K562 (cell line): ENCODE data around the gene GDF7. TPM values are rescaled to one million over a fixed set of nuclear protein-coding genes. Genes with fewer than 3 reads are reported as not detected.

Experiments used
- ATAC-seq: fragments of 200-7000 bp; cut with Tn5 transposase; 3 replicates; pipeline ENCODE4 v1.9.1; 2020; ENCODE audit warnings: moderate library complexity
- BruUV-seq: library from RNA; stranded (reverse); fragments of 400-500 nt; replicated peaks from 2 replicates; lab custom pipeline; 2021; lab: Mats Ljungman, UMichigan
- CTCF ChIA-PET: fragments of 300-600 bp; formaldehyde crosslinking; extraction: SDS; loops from one replicate; lab custom pipeline; 2021; ENCODE audit warnings: low intra/inter-chr PET ratio; lab: Yijun Ruan, JAX
- POLR2A ChIA-PET: fragments of 300-600, 350-650 bp; sonication (Branson Sonifier 250); formaldehyde crosslinking; extraction: SDS; loops from one replicate; lab custom pipeline; 2021; ENCODE audit warnings: antibody characterized with exemption, inconsistent platforms; lab: Yijun Ruan, JAX
- DNase-seq, 4 experiments: peaks; one replicate each; pipeline versions ENCODE4 v3.0.0 to v3.0.0-alpha.2; 2011 to 2018; ENCODE audit warnings: low spot score in 3 of 4, mixed read lengths in 3 of 4; ENCODE audit errors: extremely low read depth in 1 of 4
- FAIRE-seq: peaks from 2 replicates; lab custom pipeline; 2011; peaks lifted over from hg19 to GRCh38; lab: Jason Lieb, UNC
- H2AFZ ChIP-seq: 2 replicates; pipeline ENCODE4 v1.6.0; 2011; ENCODE audit warnings: low read depth, low read length, control low read depth, inconsistent platforms
- H3K27ac ChIP-seq: fragments of 200-600 bp; 3 replicates; pipeline ENCODE4 v1.8.0; 2011; ENCODE audit warnings: low read depth, mild to moderate bottlenecking, control low read depth, inconsistent platforms, low read length, moderate library complexity, mixed read lengths; ENCODE audit errors: extremely low read depth
- H3K27me3 ChIP-seq, 2 experiments: fragments of 300-600 bp in 1 of 2; 2 replicates in 1 of 2; 3 replicates in 1 of 2; pipeline versions ENCODE4 v1.6.0 to v1.8.0; 2011; ENCODE audit warnings: inconsistent platforms in 2 of 2, low read length in 2 of 2, mild to moderate bottlenecking in 1 of 2, mixed read lengths in 1 of 2, moderate library complexity in 1 of 2; ENCODE audit not compliant: control insufficient read depth in 2 of 2, insufficient read depth in 2 of 2
- H3K36me3 ChIP-seq: fragments of 300-600 bp; 3 replicates; pipeline ENCODE4 v1.8.0; 2011; ENCODE audit warnings: mild to moderate bottlenecking, low read length, inconsistent platforms; ENCODE audit not compliant: control insufficient read depth, insufficient read depth
- H3K4me1 ChIP-seq, 2 experiments: fragments of 200-600 bp in 1 of 2; replicated peaks in 1 of 2; 2 replicates in 1 of 2; 3 replicates in 1 of 2; pipeline versions ENCODE4 v1.5.1 to v1.8.0; 2011; ENCODE audit warnings: inconsistent platforms in 2 of 2, low read length in 2 of 2, mild to moderate bottlenecking in 1 of 2, mixed read lengths in 1 of 2, moderate library complexity in 1 of 2; ENCODE audit not compliant: control insufficient read depth in 2 of 2, insufficient read depth in 2 of 2
- H3K4me2 ChIP-seq: 2 replicates; pipeline ENCODE4 v1.6.1; 2011; ENCODE audit warnings: low read length, control low read depth, inconsistent platforms, mixed read lengths; ENCODE audit not compliant: insufficient read depth
- H3K4me3 ChIP-seq: fragments of 200-600 bp; sonication (generic), shearing (Covaris generic); 2 replicates; pipeline ENCODE4 v1.5.1; 2016; ENCODE audit warnings: control low read depth, inconsistent platforms
- H3K79me2 ChIP-seq: fragments of 200-600 bp; 3 replicates; pipeline ENCODE4 v1.8.0; 2011; ENCODE audit warnings: low read length, inconsistent platforms; ENCODE audit not compliant: control insufficient read depth, insufficient read depth
- H3K9ac ChIP-seq, 2 experiments: 2 replicates each; pipeline versions ENCODE4 v1.6.0 to v1.6.1; 2011; ENCODE audit warnings: low read depth in 2 of 2, low read length in 2 of 2, control low read depth in 1 of 2, inconsistent platforms in 1 of 2, mild to moderate bottlenecking in 1 of 2, mixed read lengths in 1 of 2; ENCODE audit not compliant: insufficient read depth in 1 of 2
- H3K9me1 ChIP-seq: one replicate; pipeline ENCODE4 v1.6.0; 2011; ENCODE audit warnings: inconsistent platforms, mild to moderate bottlenecking, low read length, moderate library complexity; ENCODE audit not compliant: control insufficient read depth, insufficient read depth
- H3K9me3 ChIP-seq: replicated peaks from 2 replicates; pipeline ENCODE4 v1.5.1; 2011; ENCODE audit warnings: low read depth, low read length, inconsistent platforms; ENCODE audit not compliant: control insufficient read depth, insufficient read depth
- H4K20me1 ChIP-seq: replicated peaks from 2 replicates; pipeline ENCODE4 v1.6.1; 2011; ENCODE audit warnings: low read length, inconsistent platforms, mixed read lengths; ENCODE audit not compliant: control insufficient read depth, insufficient read depth
- BCOR ChIP-seq: fragments of 450-650 bp; IDR thresholded peaks from 2 replicates; pipeline ENCODE4 v1.6.1; 2016
- PRPF4 ChIP-seq: fragments of 200-400 bp; formaldehyde crosslinking; IDR thresholded peaks from one replicate; pipeline ENCODE4 v1.6.1; 2017; ENCODE audit warnings: low read length, low read depth, mild to moderate bottlenecking; ENCODE audit not compliant: insufficient read depth, poor library complexity, severe bottlenecking
- RBM25 ChIP-seq: fragments of 200-400 bp; formaldehyde crosslinking; IDR thresholded peaks from 2 replicates; pipeline ENCODE4 v1.6.1; 2018; ENCODE audit warnings: low read length, low read depth, moderate library complexity; ENCODE audit not compliant: severe bottlenecking
- SMARCA5 ChIP-seq: fragments of 450-650 bp; IDR thresholded peaks from 2 replicates; pipeline ENCODE4 v1.6.1; 2016
- ZNF184 ChIP-seq: sonication (generic); formaldehyde crosslinking; IDR thresholded peaks from 2 replicates; pipeline ENCODE4 v1.5.0; 2020; ENCODE audit warnings: missing genetic modification reagents
- WGBS: fragments of 100-300 bp; shearing (Covaris generic); methylation state at CpG from one replicate; pipeline ENCODE4 v1.1.6; 2016; ENCODE audit warnings: low coverage, mixed read lengths; ENCODE audit not compliant: insufficient coverage; ENCODE audit errors: missing lambda C conversion rate; 5-methylcytosine and 5-hydroxymethylcytosine counted together
- in situ Hi-C: fragments of 300-500 bp; cut with MboI; formaldehyde crosslinking; loops from 4 replicates; pipeline ENCODE4 v1.15.0; 2018; ENCODE audit warnings: inconsistent platforms, mixed read lengths
- intact Hi-C: fragments of 100-400 bp; cut with micrococcal nuclease; formaldehyde crosslinking; loops from 2 replicates; pipeline ENCODE4 v1.14.2; 2022
- polyA plus RNA-seq, 8 experiments: library from polyadenylated mRNA; depleted of rRNA in 4 of 8; stranded (reverse) in 5 of 8; unstranded in 3 of 8; fragments of >200 nt; fragmentation: Nextera tagmentation in 2 of 8; fragmentation: Illumina TruSeq in 1 of 8; extraction: Ambion mirVana in 2 of 8; extraction: Trizol in 1 of 8; gene quantifications; 2 replicates each; pipeline versions ENCODE4 v1.2.1 to v1.2.3, GENCODE V29; 2011 to 2014; ENCODE audit warnings: inconsistent platforms in 1 of 8, missing spikeins in 1 of 8
- total RNA-seq, 7 experiments: library from RNA; depleted of rRNA in 6 of 7; stranded (reverse); fragments of >200 nt in 6 of 7; fragmentation: Illumina TruSeq in 2 of 7; extraction: Trizol in 2 of 7; gene quantifications; 2 replicates each; pipeline versions ENCODE4 v1.2.1 to v1.2.3, GENCODE V29; 2011 to 2021; ENCODE audit warnings: low replicate concordance in 1 of 7
- TF ChIP-seq, protein P1 (sequence below): sonication (generic); formaldehyde crosslinking; IDR thresholded peaks from 2 replicates; pipeline ENCODE4 v1.4.0; 2020; ENCODE audit warnings: mild to moderate bottlenecking, missing genetic modification reagents
- TF ChIP-seq, protein P2 (sequence below): sonication (generic); formaldehyde crosslinking; IDR thresholded peaks from 2 replicates; pipeline ENCODE4 v1.8.1; 2023; ENCODE audit warnings: missing genetic modification reagents, mild to moderate bottlenecking, borderline replicate concordance

The GDF7 gene
- total and polyA plus RNA-seq, 9 of the 15 experiments (the other 6 are each of a cell fraction or from before 2014, with no cell fraction given) = 0.01 TPM; not detected in 7

DNA sequence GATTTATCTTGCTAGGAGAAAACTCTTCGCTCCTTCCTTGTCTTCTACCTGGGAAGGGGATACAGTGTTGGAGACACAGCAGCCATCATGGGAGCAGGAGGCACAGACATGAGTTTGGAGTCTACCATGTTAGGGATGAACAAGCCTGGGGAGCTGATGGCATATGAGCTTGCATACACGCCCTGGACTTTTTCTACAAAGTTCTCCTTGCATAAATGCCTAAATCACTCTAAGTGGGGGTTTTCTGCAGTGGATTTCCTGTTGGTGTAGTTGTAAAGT, 12.5 kb upstream of the GDF7 start:
- Histone ChIP-seq H3K9me1 (no peaks in the 10 kb centered on the region), H3K4me1 (peaks cover 6 to 19% of the 10 kb centered on the region in 2 experiments; a peak in 3 of 5 replicates), H3K36me3 (no peaks in the 10 kb centered on the region), H4K20me1 (no peaks in the 10 kb centered on the region), H3K79me2 (no peaks in the 10 kb centered on the region; the same call in 2 of the 3 replicates), H2AFZ (no peak overlapping the region), H3K27me3 (peaks cover 8 to 26% of the 10 kb centered on the region in 2 experiments), H3K9me3 (no peaks in the 10 kb centered on the region), H3K4me3 (no peak overlapping the region), H3K9ac (no peak overlapping the region), H3K27ac (no peak overlapping the region), H3K4me2 (no peak overlapping the region)
- in situ Hi-C loops (loop anchor here (25.0 kb wide), 1 partner anchor 608 kb away; no protein-coding TSS in a partner anchor), intact Hi-C loops (no loop called here)
- WGBS = 29% methylated on average over 2 of the region's 2 CpGs
- ChIA-PET CTCF (interaction anchor here (0.5 kb wide), 1 partner anchor 273 kb away, joined by 3 read pairs; no protein-coding TSS in a partner anchor), POLR2A (interaction anchor here (0.6 kb wide), 1 partner anchor 235 kb away, joined by 3 read pairs; no protein-coding TSS in a partner anchor)
- FAIRE-seq (no peak), DNase-seq (no peak), ATAC-seq (no peak)
- TF ChIP-seq, protein P1, sequence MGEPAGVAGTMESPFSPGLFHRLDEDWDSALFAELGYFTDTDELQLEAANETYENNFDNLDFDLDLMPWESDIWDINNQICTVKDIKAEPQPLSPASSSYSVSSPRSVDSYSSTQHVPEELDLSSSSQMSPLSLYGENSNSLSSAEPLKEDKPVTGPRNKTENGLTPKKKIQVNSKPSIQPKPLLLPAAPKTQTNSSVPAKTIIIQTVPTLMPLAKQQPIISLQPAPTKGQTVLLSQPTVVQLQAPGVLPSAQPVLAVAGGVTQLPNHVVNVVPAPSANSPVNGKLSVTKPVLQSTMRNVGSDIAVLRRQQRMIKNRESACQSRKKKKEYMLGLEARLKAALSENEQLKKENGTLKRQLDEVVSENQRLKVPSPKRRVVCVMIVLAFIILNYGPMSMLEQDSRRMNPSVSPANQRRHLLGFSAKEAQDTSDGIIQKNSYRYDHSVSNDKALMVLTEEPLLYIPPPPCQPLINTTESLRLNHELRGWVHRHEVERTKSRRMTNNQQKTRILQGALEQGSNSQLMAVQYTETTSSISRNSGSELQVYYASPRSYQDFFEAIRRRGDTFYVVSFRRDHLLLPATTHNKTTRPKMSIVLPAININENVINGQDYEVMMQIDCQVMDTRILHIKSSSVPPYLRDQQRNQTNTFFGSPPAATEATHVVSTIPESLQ (CRISPR knock-in tag) = no peak
- TF ChIP-seq RBM25 = peak; percentile 91
- TF ChIP-seq SMARCA5 = 0 out of 2 replicates have a peak, but pooled peaks have one; percentile 27
- TF ChIP-seq ZNF184 (CRISPR knock-in tag) = no peak
- peak; percentile 44; the same call in 1 of the 2 replicates for TF ChIP-seq BCOR
- no peak for TF ChIP-seq PRPF4
- TF ChIP-seq, protein P2, sequence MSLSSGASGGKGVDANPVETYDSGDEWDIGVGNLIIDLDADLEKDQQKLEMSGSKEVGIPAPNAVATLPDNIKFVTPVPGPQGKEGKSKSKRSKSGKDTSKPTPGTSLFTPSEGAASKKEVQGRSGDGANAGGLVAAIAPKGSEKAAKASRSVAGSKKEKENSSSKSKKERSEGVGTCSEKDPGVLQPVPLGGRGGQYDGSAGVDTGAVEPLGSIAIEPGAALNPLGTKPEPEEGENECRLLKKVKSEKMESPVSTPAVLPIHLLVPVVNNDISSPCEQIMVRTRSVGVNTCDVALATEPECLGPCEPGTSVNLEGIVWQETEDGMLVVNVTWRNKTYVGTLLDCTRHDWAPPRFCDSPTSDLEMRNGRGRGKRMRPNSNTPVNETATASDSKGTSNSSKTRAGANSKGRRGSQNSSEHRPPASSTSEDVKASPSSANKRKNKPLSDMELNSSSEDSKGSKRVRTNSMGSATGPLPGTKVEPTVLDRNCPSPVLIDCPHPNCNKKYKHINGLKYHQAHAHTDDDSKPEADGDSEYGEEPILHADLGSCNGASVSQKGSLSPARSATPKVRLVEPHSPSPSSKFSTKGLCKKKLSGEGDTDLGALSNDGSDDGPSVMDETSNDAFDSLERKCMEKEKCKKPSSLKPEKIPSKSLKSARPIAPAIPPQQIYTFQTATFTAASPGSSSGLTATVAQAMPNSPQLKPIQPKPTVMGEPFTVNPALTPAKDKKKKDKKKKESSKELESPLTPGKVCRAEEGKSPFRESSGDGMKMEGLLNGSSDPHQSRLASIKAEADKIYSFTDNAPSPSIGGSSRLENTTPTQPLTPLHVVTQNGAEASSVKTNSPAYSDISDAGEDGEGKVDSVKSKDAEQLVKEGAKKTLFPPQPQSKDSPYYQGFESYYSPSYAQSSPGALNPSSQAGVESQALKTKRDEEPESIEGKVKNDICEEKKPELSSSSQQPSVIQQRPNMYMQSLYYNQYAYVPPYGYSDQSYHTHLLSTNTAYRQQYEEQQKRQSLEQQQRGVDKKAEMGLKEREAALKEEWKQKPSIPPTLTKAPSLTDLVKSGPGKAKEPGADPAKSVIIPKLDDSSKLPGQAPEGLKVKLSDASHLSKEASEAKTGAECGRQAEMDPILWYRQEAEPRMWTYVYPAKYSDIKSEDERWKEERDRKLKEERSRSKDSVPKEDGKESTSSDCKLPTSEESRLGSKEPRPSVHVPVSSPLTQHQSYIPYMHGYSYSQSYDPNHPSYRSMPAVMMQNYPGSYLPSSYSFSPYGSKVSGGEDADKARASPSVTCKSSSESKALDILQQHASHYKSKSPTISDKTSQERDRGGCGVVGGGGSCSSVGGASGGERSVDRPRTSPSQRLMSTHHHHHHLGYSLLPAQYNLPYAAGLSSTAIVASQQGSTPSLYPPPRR (CRISPR knock-in tag) = no peak
- no TSS peak for BruUV-seq
